Stimulated activated CD4-positive, alpha-beta T cell treated with anti-CD3 and anti-CD28 coated beads, Interleukin-1b, Interleukin-23, amount 100 ng/mL, for 4 hours (primary cell): ENCODE data around the gene PRKCH.
A peak's percentile ranks its signal among the peaks of the same experiment; 100 is the strongest.
"Not testable (repeated sequence)": the region's sequence is repeated elsewhere in the genome, so short reads cannot be mapped to it uniquely, and the experiment has no call there.

Source experiments
- DNase-seq, 2 donors: peaks; one replicate each; pipeline ENCODE4 v3.0.0-alpha.2; 2020; ENCODE audit warnings: low read depth in 2 of 2

PRKCH gene

GRCh38 chr14:61391119-61391518 lies 69.7 kb downstream of the PRKCH start:
- no peak for DNase-seq

- no peak for DNase-seq
Observed at GRCh38 chr14:61392297-61392696, 70.9 kb downstream of the PRKCH start.

GRCh38 chr14:61394542-61394941 lies 73.2 kb downstream of the PRKCH start:
- no peak for DNase-seq

GRCh38 chr14:61395115-61395725 lies 73.8 kb downstream of the PRKCH start:
- DNase-seq, result no peak

- DNase-seq, result no peak
Observed at GRCh38 chr14:61396279-61396678, 74.9 kb downstream of the PRKCH start.

GRCh38 chr14:61396694-61397093 lies 75.3 kb downstream of the PRKCH start:
- DNase-seq, result no peak

GRCh38 chr14:61397615-61398014 lies 76.2 kb downstream of the PRKCH start:
- no peak for DNase-seq

- no peak for DNase-seq
Observed at GRCh38 chr14:61398221-61398620, 76.8 kb downstream of the PRKCH start.

GRCh38 chr14:61399365-61399764 lies 78.0 kb downstream of the PRKCH start:
- DNase-seq, result no peak

- no peak for DNase-seq
Observed at GRCh38 chr14:61401461-61401860, 80.1 kb downstream of the PRKCH start.

- DNase-seq, result no peak
Observed at GRCh38 chr14:61403411-61403810, 82.0 kb downstream of the PRKCH start.

GRCh38 chr14:61404637-61405036 lies 83.3 kb downstream of the PRKCH start:
- DNase-seq, result no peak

- DNase-seq, result no peak
Observed at GRCh38 chr14:61406198-61406597, 84.8 kb downstream of the PRKCH start.

GRCh38 chr14:61406675-61407074 lies 85.3 kb downstream of the PRKCH start:
- peak in 1 of 2 donors; percentile 43 for DNase-seq

GRCh38 chr14:61408498-61408897 lies 87.1 kb downstream of the PRKCH start:
- no peak for DNase-seq

- DNase-seq, result no peak
Observed at GRCh38 chr14:61409782-61410181, 88.4 kb downstream of the PRKCH start.

GRCh38 chr14:61415934-61416333 lies 94.6 kb downstream of the PRKCH start:
- not testable (repeated sequence) for DNase-seq

- no peak for DNase-seq
Observed at GRCh38 chr14:61416591-61416990, 95.2 kb downstream of the PRKCH start.

GRCh38 chr14:61417141-61417540 lies 95.8 kb downstream of the PRKCH start:
- no peak for DNase-seq

- no peak for DNase-seq
Observed at GRCh38 chr14:61417883-61418455, 96.6 kb downstream of the PRKCH start.

- DNase-seq, result no peak
Observed at GRCh38 chr14:61418746-61419145, 97.4 kb downstream of the PRKCH start.

GRCh38 chr14:61419201-61419600 lies 97.8 kb downstream of the PRKCH start:
- DNase-seq, result no peak

- no peak for DNase-seq
Observed at GRCh38 chr14:61420326-61420725, 98.9 kb downstream of the PRKCH start.
